ENCODE results near the gene RNASEH2B. TPM values are rescaled to one million over a fixed set of nuclear protein-coding genes. Genes with fewer than 3 reads are reported as not detected.

Gene RNASEH2B
- total RNA-seq, 3 donors from 2014 or later, result 26.7 to 57.6 (median 31.6) TPM

GRCh38 chr13:50951366-50951765 lies 41.8 kb downstream of the RNASEH2B start:
- TF ChIP-seq, protein P1, sequence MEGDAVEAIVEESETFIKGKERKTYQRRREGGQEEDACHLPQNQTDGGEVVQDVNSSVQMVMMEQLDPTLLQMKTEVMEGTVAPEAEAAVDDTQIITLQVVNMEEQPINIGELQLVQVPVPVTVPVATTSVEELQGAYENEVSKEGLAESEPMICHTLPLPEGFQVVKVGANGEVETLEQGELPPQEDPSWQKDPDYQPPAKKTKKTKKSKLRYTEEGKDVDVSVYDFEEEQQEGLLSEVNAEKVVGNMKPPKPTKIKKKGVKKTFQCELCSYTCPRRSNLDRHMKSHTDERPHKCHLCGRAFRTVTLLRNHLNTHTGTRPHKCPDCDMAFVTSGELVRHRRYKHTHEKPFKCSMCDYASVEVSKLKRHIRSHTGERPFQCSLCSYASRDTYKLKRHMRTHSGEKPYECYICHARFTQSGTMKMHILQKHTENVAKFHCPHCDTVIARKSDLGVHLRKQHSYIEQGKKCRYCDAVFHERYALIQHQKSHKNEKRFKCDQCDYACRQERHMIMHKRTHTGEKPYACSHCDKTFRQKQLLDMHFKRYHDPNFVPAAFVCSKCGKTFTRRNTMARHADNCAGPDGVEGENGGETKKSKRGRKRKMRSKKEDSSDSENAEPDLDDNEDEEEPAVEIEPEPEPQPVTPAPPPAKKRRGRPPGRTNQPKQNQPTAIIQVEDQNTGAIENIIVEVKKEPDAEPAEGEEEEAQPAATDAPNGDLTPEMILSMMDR (IDR thresholded peaks at IDR 0.05), result no peak
- Histone ChIP-seq H3K36me3 (ENCODE audit: low read depth) (no peaks in the 10 kb centered on the region), H3K4me3 (no peak overlapping the region), H3K4me1 (ENCODE audit: low read depth) (no peaks in the 10 kb centered on the region), H3K9me3 (no peaks in the 10 kb centered on the region)
- DNase-seq (no peak), ATAC-seq (no peak)
- intact Hi-C loops (cut with DNase I, micrococcal nuclease), result no loop called here

GRCh38 chr13:50955241-50955640 lies 45.6 kb downstream of the RNASEH2B start:
- no peaks in the 10 kb centered on the region for H3K36me3 ChIP-seq (ENCODE audit: low read depth)
- no peak overlapping the region for H3K4me3 ChIP-seq
- ATAC-seq (no peak), DNase-seq (peak in 1 of 3 donors; percentile 34)
- intact Hi-C loops (cut with DNase I, micrococcal nuclease), result no loop called here
- TF ChIP-seq, protein P1 (IDR thresholded peaks at IDR 0.05), result no peak
- no peaks in the 10 kb centered on the region for H3K9me3 ChIP-seq
- no peaks in the 10 kb centered on the region for H3K4me1 ChIP-seq (ENCODE audit: low read depth)

- Histone ChIP-seq H3K9me3 (no peaks in the 10 kb centered on the region), H3K36me3 (ENCODE audit: low read depth) (no peaks in the 10 kb centered on the region), H3K4me3 (no peak overlapping the region), H3K4me1 (ENCODE audit: low read depth) (no peaks in the 10 kb centered on the region)
- intact Hi-C loops (cut with DNase I, micrococcal nuclease), result no loop called here
- ATAC-seq (no peak), DNase-seq (no peak)
- TF ChIP-seq, protein P1 (IDR thresholded peaks at IDR 0.05), result no peak
These were observed 46.2 kb downstream of the RNASEH2B start for GRCh38 chr13:50955798-50956197.

GRCh38 chr13:50957620-50958019 lies 48.0 kb downstream of the RNASEH2B start:
- ATAC-seq (no peak), DNase-seq (no peak)
- no peaks in the 10 kb centered on the region for H3K9me3 ChIP-seq
- no peaks in the 10 kb centered on the region for H3K36me3 ChIP-seq (ENCODE audit: low read depth)
- no peak overlapping the region for H3K4me3 ChIP-seq
- intact Hi-C loops (cut with DNase I, micrococcal nuclease), result no loop called here
- H3K4me1 ChIP-seq (ENCODE audit: low read depth), result no peaks in the 10 kb centered on the region
- TF ChIP-seq, protein P1 (IDR thresholded peaks at IDR 0.05), result no peak

DNA sequence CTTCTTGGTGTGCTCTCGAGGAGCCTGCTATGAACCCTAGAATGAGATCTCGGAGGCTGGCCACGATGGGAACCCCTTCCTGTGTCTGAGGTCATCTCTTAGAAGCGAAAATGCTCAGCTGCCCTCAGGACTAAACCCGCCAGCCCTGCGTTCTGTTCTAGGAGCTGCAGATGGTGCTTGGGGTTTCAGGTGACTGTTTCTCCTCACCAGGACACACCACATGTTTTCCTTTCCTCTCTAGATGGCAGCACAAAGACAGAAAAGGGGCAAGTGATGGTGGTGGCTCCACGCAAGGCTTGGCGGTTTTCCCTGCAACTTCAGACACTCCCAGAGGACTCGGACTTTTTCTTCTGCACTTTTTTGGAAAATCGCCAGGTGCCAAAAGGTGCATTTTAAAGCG lies 60.1 kb downstream of the RNASEH2B start:
- TF ChIP-seq, protein P1 (IDR thresholded peaks at IDR 0.05), result no peak
- DNase-seq, result peak in 1 of 3 donors; percentile 27
- Histone ChIP-seq H3K9me3 (no peaks in the 10 kb centered on the region), H3K36me3 (ENCODE audit: low read depth) (no peaks in the 10 kb centered on the region), H3K4me1 (ENCODE audit: low read depth) (no peaks in the 10 kb centered on the region), H3K4me3 (no peak overlapping the region)
- ATAC-seq, result peak; percentile 46
- intact Hi-C loops (cut with DNase I, micrococcal nuclease), result no loop called here

- ATAC-seq (no peak), DNase-seq (no peak)
- H3K4me1 ChIP-seq (ENCODE audit: low read depth), result no peaks in the 10 kb centered on the region
- TF ChIP-seq, protein P1 (IDR thresholded peaks at IDR 0.05), result no peak
- no peaks in the 10 kb centered on the region for H3K36me3 ChIP-seq (ENCODE audit: low read depth)
- H3K9me3 ChIP-seq, result no peaks in the 10 kb centered on the region
- no peak overlapping the region for H3K4me3 ChIP-seq
- intact Hi-C loops (cut with DNase I, micrococcal nuclease), result no loop called here
These were observed 61.4 kb downstream of the RNASEH2B start for GRCh38 chr13:50970956-50971355.
